ENCODE measurements around the gene ZNF304.

DNA sequence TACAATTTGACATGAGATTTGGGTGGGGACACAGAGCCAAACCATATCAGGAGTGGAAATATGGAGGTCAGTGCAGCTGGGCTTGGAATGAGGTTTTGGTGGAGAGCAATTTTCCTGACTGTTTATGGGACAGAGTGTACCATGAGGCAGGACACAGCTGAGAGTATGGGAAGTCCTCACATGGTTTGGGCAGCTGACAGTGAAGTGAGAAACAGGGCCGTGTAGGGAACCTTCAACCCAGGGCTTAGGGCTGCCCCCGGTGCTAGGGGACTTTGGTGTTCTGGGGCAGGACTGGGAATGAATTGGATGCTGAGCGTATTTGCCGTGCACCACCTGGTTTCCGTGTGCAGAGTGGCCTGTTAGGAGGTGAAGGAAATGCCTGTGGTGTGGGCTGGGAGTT, 44.6 kb downstream of the ZNF304 start:
- TF ChIP-seq POLR2A (IDR thresholded peaks at IDR 0.05; ENCODE audit: low read length): no peak
- no peak for TF ChIP-seq GATA1 (IDR thresholded peaks at IDR 0.05; ENCODE audit: low read depth, low read length)
